Measurements from ENCODE around the gene ZNF565.
"Not testable (repeated sequence)": the region's sequence is repeated elsewhere in the genome, so short reads cannot be mapped to it uniquely, and the experiment has no call there.

Gene ZNF565

DNA sequence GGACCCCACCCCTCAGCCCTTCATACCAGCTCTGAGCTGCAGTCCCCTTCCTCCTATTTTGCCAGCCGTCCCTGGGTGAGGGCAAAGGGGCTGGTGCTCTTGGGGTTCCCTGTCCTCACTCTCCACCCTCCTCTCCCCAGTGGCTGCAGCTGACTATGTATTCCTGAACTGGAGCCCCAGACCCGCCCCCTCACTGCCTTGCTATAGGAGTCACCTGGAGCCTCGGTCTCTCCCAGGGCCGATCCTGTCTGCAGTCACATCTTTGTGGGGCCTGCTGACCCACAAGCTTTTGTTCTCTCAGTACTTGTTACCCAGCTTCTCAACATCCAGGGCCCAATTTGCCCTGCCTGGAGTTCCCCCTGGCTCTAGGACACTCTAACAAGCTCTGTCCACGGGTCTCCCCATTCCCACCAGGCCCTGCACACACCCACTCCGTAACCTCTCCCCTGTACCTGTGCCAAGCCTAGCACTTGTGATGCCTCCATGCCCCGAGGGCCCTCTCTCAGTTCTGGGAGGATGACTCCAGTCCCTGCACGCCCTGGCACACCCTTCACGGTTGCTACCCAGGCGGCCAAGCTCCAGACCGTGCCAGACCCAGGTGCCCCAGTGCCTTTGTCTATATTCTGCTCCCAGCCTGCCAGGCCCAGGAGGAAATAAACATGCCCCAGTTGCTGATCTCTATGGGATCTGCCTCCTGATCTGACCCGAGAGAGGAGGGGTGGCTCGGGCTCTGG is 64.6 kb downstream of the ZNF565 start:
- no peak for DNase-seq

DNA sequence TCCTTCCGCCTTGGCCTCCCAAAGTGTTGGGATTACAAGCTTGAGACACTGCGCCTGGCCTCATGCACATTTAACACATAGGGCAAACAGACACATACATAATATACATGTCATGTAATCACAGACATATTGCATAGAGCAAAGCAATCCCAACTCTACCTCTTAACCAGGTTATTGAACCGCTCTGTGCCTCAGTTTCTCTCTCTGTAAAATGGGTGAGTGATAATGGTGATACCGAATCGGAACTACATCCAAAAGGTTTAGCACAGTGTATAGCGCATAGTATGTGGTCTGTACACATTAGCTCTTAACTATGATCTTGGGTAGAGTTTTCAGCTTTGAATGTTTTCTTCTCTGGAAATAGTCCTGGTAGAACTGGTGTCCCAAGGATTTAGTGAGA is 69.8 kb downstream of the ZNF565 start:
- DNase-seq = no peak

DNA sequence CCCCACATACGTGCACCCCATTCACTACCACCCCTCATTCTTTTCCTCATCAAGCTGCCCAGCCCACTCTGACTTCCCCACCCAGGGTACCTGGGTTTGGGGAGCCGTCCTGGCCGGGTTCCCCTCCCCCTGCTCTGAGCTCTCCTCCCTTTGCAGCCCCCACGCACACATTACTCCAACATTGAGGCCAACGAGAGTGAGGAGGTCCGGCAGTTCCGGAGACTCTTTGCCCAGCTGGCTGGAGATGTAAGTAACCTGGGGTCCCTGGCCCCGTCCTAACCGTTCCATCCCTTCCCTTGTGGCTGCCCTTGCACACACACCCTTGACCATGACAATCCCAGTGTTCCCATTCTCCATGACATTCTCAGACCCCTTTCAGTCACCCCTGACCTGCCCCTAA is 72.0 kb downstream of the ZNF565 start:
- no peak for DNase-seq

- DNase-seq = no peak
These were observed 72.4 kb downstream of the ZNF565 start for GRCh38 chr19:36142046-36142445.

DNA sequence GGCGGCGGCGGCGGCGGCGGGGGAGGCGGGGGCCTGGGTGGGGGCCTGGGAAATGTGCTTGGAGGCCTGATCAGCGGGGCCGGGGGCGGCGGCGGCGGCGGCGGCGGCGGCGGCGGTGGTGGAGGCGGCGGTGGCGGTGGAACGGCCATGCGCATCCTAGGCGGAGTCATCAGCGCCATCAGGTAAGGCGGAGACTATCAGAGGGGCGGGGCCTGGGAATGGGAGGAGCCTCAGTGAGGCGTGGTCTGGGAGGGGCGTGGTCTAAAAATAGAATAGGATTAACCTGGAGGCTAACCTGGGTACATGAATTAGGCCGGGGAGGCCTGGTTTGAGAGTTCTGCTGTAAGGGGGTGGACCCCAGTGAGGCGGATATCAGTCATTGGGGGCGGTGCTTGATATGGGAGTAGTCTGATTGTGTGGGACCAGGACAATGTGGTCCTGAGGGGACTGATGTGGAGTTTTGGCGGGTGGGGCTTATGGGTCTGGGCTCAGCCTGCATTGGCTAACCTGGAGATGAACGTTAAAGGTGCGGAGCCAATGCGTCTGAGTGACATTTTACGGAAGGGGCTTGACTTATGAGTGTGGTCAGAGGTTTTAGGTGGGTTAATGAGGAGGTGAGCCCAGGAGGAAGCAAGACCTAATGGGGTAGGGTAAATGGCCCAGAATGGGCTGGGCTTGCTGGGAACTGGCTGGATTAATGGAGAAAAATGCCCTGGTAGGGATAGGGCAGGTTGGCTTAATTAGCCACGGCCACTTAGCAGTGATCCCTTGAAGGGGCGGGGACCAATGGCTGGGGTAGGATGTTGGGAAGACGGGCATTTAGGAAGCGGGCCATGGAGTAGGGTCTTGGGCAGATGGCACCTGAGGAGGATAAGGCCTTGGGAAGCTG is 73.2 kb downstream of the ZNF565 start:
- DNase-seq = peak; percentile 33

DNA sequence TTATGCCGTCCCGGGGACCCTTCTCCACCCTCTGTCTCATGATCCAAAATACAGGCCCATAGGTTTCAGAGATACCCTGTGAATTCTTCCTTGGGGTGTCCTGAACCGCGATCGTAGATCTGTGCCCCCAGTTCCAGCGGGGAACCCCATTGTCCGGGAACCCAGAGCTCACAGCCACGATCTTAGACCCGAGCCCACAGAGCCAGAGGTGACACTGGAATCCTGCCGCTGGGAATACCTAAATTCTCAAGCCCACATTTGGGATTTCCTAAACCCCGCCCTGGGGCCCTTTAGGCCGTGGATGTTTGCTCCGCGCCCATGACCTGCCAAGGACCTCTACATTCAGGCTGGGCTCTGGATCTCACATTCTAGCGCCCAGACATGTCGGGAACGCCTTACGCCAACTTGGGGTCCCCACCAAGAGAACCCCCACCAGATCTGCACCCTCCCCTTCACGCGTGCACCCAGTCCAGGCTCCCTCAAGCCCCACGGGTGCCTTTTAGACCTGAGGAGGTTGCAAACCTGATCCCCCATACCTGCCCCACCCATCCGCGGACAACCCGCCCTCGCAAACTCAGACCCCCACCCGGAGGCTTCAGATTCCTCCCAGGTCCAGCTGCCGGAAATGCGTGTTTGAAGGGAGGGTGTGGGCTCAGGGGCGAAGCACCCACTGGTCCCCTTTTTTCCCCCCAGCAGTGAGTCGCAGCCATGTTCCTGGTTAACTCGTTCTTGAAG is 74.0 kb downstream of the ZNF565 start:
- DNase-seq = peak; percentile 8

GRCh38 chr19:36139473-36140303 is 74.8 kb downstream of the ZNF565 start, which contains the start of gene CAPNS1:
CAPNS1 (plus strand) TSS chr19:36140066; CDS start chr19:36141012, 946 bp downstream.
- peak; percentile 80 for DNase-seq

DNA sequence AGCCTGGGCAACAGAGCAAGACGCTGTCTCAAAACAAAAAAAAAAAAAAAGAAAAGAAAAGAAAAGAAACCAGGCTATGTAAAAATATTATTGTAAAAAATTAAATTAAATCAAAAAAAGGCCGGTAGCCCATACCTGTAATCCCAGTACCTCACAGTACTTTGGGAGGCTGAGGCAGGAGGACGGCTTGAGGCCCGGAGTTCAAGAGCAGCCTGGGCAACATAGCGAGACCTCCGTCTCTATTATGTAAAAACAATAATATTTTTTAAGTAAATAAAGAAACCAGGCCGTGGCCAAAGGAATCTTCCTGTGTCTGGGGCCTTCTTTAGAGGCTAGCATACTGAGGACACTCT is 75.4 kb downstream of the ZNF565 start:
- DNase-seq = no peak

DNA sequence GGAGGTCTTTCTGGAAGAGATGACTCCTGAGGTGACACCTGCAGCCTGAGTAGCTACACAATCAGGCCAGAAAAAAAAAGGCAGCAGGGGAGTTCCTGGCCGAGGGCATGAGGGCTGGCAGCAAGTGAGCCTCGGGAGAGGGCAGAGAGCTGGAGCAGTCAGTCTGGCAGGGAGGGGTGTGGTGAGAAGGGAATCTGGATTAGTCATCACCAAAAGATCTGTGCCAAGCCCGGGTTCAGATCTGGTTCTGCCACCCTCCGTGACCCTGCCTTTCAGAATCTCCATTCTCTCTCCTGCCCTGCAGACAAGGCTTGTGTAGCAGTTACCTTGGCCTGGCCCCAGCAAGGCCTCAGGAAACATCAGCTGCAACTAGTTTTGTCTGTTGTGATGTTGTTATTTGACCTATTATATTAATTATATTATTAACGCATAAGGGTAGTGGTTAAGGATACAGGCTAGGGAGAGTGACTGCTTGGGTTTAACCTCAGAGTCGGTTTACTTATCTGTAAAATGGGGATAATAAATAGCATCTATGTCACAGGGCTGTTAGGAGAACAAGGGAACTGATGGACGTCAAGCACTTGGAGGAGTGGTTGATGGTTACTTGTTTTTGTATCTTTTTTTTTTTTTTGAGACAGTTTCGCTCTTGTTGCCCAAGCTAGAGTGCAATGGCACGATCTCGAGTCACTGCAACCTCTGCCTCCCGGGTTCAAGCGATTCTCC is 77.3 kb downstream of the ZNF565 start:
- DNase-seq = no peak

DNA sequence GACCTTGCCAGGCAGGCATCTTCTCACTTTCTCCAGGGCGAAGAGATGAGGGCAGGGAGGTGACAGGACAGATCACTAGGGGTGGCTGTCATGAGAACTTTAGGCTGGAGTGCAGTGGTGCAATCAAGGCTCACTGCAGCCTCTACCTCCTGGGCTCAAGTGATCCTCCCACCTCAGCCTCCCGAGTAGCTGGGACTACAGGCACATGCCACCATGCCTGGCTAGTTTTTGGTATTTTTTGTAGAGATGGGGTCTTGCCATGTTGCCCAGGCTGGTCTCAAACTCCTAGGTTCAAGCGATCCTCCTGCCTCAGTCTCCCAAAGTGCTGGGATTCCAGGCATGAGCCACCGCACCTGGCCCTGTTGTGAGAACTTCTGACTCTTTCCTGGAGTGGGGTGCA is 79.6 kb downstream of the ZNF565 start:
- DNase-seq = not testable (repeated sequence)

Measured in GF-D8 (cell line).